PFSK-1 (cell line): ENCODE results near the gene GLCCI1.

Experiments used
- FOXP2 ChIP-seq: optimal IDR thresholded peaks from 2 replicates; pipeline ENCODE3; 2011; ENCODE audit warnings: borderline replicate concordance, control low read depth, inconsistent platforms; ENCODE audit not compliant: insufficient read depth; ENCODE audit errors: extremely low read length, extremely low read depth
- POLR2AphosphoS5 ChIP-seq: IDR thresholded peaks from 2 replicates; pipeline ENCODE4 v1.6.1; 2012; ENCODE audit warnings: low read depth, mild to moderate bottlenecking, control low read depth, low read length, moderate library complexity
- SIN3A ChIP-seq: IDR thresholded peaks from 2 replicates; pipeline ENCODE4 v1.6.1; 2012; ENCODE audit warnings: mild to moderate bottlenecking, low read length, moderate library complexity, borderline replicate concordance; ENCODE audit not compliant: insufficient read depth
- TAF1 ChIP-seq: IDR thresholded peaks from 2 replicates; pipeline ENCODE4 v1.6.1; 2012; ENCODE audit warnings: low read length, control low read depth, borderline replicate concordance; ENCODE audit not compliant: insufficient read depth
- TF ChIP-seq, protein P1 (sequence below), 2 experiments: IDR thresholded peaks; 2 replicates each; pipeline versions ENCODE4 v1.6.1 to v1.8.0; 2011 to 2012; ENCODE audit warnings: low read depth in 2 of 2, low read length in 2 of 2, control low read depth in 1 of 2, inconsistent platforms in 1 of 2, mild to moderate bottlenecking in 1 of 2, moderate library complexity in 1 of 2; ENCODE audit not compliant: insufficient read depth in 1 of 2

Gene GLCCI1

DNA sequence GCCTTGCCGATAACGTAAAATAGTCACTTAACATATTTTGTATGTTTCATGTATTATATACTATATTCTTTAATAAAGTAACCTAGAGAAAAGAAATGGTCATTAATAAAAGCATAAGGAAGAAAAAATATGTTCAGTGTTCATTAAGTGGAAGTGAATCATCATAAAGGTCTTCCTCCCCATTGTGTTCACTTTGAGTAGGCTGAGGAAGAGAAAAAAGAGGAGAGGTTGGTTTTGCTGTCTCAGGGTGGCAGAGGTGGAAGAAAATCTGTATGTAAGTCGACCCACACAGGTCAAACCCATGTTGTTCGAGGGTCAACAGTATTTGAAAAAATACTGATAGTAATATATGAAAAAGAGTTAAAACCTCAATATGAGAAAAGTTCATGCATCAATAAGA, 90.3 kb downstream of the GLCCI1 start:
- no peak for TF ChIP-seq FOXP2
- TF ChIP-seq SIN3A, result no peak
- no peak for TF ChIP-seq POLR2AphosphoS5
- TF ChIP-seq TAF1, result no peak
- TF ChIP-seq, protein P1, sequence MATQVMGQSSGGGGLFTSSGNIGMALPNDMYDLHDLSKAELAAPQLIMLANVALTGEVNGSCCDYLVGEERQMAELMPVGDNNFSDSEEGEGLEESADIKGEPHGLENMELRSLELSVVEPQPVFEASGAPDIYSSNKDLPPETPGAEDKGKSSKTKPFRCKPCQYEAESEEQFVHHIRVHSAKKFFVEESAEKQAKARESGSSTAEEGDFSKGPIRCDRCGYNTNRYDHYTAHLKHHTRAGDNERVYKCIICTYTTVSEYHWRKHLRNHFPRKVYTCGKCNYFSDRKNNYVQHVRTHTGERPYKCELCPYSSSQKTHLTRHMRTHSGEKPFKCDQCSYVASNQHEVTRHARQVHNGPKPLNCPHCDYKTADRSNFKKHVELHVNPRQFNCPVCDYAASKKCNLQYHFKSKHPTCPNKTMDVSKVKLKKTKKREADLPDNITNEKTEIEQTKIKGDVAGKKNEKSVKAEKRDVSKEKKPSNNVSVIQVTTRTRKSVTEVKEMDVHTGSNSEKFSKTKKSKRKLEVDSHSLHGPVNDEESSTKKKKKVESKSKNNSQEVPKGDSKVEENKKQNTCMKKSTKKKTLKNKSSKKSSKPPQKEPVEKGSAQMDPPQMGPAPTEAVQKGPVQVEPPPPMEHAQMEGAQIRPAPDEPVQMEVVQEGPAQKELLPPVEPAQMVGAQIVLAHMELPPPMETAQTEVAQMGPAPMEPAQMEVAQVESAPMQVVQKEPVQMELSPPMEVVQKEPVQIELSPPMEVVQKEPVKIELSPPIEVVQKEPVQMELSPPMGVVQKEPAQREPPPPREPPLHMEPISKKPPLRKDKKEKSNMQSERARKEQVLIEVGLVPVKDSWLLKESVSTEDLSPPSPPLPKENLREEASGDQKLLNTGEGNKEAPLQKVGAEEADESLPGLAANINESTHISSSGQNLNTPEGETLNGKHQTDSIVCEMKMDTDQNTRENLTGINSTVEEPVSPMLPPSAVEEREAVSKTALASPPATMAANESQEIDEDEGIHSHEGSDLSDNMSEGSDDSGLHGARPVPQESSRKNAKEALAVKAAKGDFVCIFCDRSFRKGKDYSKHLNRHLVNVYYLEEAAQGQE (IDR thresholded peaks at IDR 0.05; ENCODE audit: insufficient read depth in 1 of 2, low read depth in 2 of 2, low read length in 2 of 2), result no peak

DNA sequence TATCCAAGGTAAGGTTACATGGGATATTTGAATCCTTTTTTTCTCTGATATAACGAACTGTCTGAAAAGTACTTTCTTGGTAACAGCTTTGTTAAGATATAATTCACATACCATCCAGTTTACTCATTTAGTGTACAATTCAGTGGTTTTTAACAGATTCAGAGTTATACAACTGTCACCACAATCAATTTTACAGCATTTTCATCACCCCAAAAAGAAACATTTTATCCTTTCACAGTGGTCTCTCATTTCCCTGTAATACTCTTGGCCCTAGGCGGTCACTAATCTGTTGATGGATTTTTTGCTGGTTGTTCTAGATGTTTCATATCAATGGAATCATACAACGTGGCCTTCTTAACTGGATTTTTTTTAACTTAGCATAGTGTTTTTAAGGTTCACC, 91.6 kb downstream of the GLCCI1 start:
- TF ChIP-seq TAF1, result no peak
- TF ChIP-seq, protein P1 (IDR thresholded peaks at IDR 0.05; ENCODE audit: insufficient read depth in 1 of 2, low read depth in 2 of 2, low read length in 2 of 2), result no peak
- TF ChIP-seq POLR2AphosphoS5, result no peak
- TF ChIP-seq SIN3A, result no peak
- TF ChIP-seq FOXP2, result no peak

DNA sequence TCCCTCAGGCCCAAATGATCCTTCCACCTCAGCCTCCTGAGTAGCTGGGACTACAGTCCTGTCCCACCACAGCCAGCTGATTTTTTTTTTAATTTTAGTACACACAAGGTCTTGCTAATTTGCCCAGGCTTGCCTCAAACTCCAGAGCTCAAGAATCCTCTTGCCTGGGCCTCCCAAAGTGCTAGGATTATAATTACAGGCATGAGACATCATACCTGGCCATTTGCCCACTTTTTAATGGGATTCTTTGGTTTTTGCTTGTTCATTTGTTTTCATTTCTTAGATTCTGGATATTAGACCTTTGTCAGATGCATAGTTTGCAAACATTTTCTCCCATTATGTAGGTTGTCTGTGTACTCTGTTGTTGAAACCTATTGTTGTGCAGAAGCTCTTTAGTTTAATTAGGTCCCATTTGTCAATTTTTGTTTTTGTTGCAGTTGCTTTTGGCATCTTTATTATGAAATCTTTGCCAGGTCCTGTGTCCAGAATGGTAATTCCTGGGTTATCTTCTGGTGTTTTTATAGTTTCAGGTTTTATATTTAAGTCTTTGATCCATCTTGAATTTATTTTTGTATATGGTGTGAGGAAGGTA, 95.2 kb downstream of the GLCCI1 start:
- TF ChIP-seq, protein P1 (IDR thresholded peaks at IDR 0.05; ENCODE audit: insufficient read depth in 1 of 2, low read depth in 2 of 2, low read length in 2 of 2), result no peak
- TF ChIP-seq FOXP2 (no peak), POLR2AphosphoS5 (no peak), TAF1 (no peak), SIN3A (no peak)

DNA sequence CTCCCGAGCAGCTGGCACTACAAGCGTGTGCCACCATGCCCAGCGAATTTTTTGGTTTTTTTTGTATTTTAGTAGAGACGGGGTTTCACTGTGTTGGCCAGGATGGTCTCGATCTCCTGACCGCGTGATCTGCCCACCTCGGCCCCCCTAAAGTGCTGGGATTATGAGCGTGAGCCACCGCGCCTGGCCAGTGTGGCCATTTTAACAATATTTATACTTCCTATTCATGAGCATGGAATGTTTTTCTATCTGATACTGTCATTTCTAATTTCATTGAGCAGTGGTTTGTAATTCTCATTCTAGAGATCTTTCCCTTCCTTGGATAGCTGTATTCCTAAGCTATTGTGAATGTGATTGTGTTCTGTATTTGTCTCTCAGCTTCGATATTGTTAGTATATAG, 96.2 kb downstream of the GLCCI1 start:
- TF ChIP-seq SIN3A (no peak), POLR2AphosphoS5 (no peak), FOXP2 (no peak), TAF1 (no peak)
- TF ChIP-seq, protein P1 (IDR thresholded peaks at IDR 0.05; ENCODE audit: insufficient read depth in 1 of 2, low read depth in 2 of 2, low read length in 2 of 2), result no peak
